ENCODE results near the gene BEGAIN. TPM values are rescaled to one million over a fixed set of nuclear protein-coding genes. Genes with fewer than 3 reads are reported as not detected.

Gene BEGAIN
- polyA plus RNA-seq, 2 donors: 0.28 to 0.88 TPM

DNA sequence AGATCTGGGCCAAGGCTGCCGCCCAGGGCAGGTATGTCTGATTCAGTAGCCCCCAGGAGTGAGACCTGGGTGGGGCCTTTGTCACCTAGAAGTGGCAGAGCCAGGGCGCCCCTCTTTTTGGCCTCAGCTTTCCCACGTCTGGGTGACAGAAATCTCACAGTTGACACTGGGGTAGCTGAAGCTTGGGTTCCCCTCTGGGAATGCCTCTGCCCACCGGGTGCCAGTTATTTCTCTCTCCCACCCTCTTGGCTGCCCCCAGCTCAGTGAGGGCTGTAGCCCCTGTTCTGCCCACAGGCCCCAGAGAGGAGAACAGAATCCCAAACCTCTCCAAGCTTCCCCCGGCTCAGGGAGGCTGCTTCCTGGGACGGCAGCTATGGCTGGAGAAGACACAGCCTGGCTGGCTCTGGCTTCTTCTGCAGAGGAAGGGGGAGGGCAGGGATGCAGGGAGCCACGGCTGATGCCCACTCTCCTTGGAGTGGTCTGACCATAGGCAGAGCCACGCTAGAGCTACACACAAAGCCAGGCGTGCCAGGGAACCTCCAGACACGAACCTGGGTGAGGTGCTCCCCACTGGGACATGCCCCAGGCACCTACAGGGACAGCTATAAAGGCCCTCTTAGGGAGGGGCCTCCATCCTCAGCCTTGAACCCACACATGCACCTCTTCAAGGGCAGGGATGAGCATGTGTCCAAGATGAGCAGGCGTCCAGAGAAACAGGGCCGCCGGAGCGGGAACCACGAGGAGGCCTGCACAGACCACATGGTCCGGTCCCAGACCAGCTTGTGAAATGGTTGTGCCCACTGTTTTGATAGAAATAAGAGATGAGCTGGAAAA lies 51.7 kb downstream of the BEGAIN start:
- Histone ChIP-seq H3K4me3 (ENCODE audit: low read depth in 1 of 2, low read length in 2 of 2) (no peak overlapping the region), H3K9me3 (ENCODE audit: control insufficient read depth in 2 of 2, insufficient read depth in 1 of 2, low read depth in 1 of 2, low read length in 1 of 2) (no peaks in the 10 kb centered on the region), H3K27me3 (ENCODE audit: control insufficient read depth in 1 of 2, insufficient read depth in 2 of 2, low read length in 2 of 2) (no peaks in the 10 kb centered on the region), H3K36me3 (ENCODE audit: control insufficient read depth in 2 of 2, insufficient read depth in 2 of 2, low read length in 1 of 2) (no peaks in the 10 kb centered on the region), H3K27ac (ENCODE audit: low read depth in 2 of 2, low read length in 1 of 2) (no peak overlapping the region), H3K4me1 (ENCODE audit: control insufficient read depth in 2 of 2, insufficient read depth in 2 of 2, low read length in 1 of 2) (peaks cover 0 to 10% of the 10 kb centered on the region in 2 donors)
- 84 to 87% methylated on average over 16 of the region's 16 CpGs for WGBS, 2 donors

DNA sequence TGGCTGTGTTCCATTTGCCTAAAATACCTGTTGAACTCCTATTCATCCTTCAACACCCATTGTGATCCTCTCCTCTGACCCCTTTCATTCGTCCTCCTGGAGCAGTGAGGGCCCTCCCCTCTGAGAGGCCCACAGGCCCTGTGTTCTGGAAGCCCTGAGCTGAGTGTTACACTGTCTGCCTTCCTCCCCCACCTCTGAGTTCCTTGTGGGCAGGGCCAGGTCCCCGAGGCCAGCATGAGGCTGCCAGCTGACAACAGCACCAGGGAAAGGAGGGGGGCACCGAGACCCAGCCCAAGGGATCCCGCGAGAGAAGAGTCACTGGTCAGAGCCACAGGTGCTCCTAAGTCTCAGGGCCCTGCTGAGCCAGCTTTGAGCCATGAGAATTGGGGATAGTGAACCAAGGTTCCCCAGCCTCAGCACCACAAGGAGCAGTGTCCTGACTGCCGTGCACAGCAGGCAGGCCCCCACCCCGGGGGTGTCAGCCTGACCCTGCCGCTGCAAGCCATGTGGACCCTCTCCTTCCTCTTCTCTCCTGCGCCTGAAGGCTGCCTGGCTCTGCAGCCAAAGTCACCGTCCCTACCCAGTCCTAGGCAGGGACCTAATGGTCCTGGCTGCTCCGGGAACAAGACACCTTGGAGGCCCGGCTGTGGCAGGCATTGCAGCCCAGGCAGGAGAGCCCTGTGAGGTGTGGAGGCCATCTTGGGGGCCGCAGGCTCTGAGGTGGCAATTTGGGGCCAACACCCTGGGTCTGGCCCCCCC lies 52.5 kb downstream of the BEGAIN start:
- H3K27ac ChIP-seq (ENCODE audit: low read depth in 2 of 2, low read length in 1 of 2): no peak overlapping the region
- 71 to 80% methylated on average over 13 of the region's 13 CpGs for WGBS, 2 donors
- H3K4me3 ChIP-seq (ENCODE audit: low read depth in 1 of 2, low read length in 2 of 2): no peak overlapping the region
- no peaks in the 10 kb centered on the region for H3K36me3 ChIP-seq (ENCODE audit: control insufficient read depth in 2 of 2, insufficient read depth in 2 of 2, low read length in 1 of 2)
- H3K4me1 ChIP-seq (ENCODE audit: control insufficient read depth in 2 of 2, insufficient read depth in 2 of 2, low read length in 1 of 2): peaks cover 0 to 10% of the 10 kb centered on the region in 2 donors
- no peaks in the 10 kb centered on the region for H3K27me3 ChIP-seq (ENCODE audit: control insufficient read depth in 1 of 2, insufficient read depth in 2 of 2, low read length in 2 of 2)
- H3K9me3 ChIP-seq (ENCODE audit: control insufficient read depth in 2 of 2, insufficient read depth in 1 of 2, low read depth in 1 of 2, low read length in 1 of 2): no peaks in the 10 kb centered on the region

DNA sequence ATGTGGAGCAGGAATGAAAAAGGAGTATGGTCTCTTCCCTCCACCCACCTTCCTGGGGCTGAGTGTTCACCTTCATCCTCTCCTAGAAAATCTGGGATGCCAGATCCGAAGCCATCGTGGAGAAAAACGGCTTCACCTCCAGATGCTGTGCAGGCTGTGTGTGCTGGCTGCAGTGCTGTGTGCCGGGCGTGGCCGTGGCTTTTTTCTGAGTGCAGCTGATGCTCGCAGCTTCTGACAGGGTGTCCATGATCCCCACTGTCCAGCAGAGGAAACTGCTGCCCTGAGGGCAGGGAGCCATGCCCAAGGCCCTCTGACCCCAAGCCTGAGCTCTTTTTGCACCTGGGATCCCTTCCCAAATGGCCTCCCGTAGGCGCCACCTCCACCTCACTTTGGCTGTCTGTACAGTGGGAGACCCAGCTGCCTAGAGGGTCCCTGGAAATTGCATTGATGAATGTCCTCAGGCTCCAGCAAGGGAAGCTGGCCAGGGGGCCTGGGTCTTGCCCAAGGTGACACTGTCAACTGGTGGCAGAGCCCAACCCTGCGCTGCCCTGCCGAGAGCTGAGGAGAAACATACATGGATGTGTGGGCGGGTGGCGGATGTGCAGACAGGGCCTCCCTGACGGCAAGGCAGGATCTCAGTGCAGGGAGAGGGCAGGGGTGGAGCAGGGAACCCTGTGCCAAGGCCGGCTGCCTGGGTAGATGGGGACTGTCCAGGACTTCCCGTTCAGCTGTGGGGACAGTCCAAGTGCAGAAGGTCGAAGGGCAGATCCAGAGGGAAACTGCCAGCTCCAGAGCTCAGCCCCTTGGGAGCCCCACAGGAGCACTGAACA lies 53.3 kb downstream of the BEGAIN start:
- H3K9me3 ChIP-seq (ENCODE audit: control insufficient read depth in 2 of 2, insufficient read depth in 1 of 2, low read depth in 1 of 2, low read length in 1 of 2): no peaks in the 10 kb centered on the region
- H3K36me3 ChIP-seq (ENCODE audit: control insufficient read depth in 2 of 2, insufficient read depth in 2 of 2, low read length in 1 of 2): peaks cover 0 to 5% of the 10 kb centered on the region in 2 donors
- H3K27ac ChIP-seq (ENCODE audit: low read depth in 2 of 2, low read length in 1 of 2): no peak overlapping the region
- WGBS, 2 donors: 40 to 50% methylated on average over 17 of the region's 17 CpGs
- H3K4me1 ChIP-seq (ENCODE audit: control insufficient read depth in 2 of 2, insufficient read depth in 2 of 2, low read length in 1 of 2): peaks cover 0 to 10% of the 10 kb centered on the region in 2 donors
- H3K27me3 ChIP-seq (ENCODE audit: control insufficient read depth in 1 of 2, insufficient read depth in 2 of 2, low read length in 2 of 2): no peaks in the 10 kb centered on the region
- H3K4me3 ChIP-seq (ENCODE audit: low read depth in 1 of 2, low read length in 2 of 2): no peak overlapping the region

GRCh38 chr14:100532906-100533655 lies 54.1 kb downstream of the BEGAIN start:
- WGBS, 2 donors: 52% methylated on average over 11 of the region's 11 CpGs
- Histone ChIP-seq H3K4me3 (ENCODE audit: low read depth in 1 of 2, low read length in 2 of 2) (no peak overlapping the region), H3K4me1 (ENCODE audit: control insufficient read depth in 2 of 2, insufficient read depth in 2 of 2, low read length in 1 of 2) (peaks cover 0 to 10% of the 10 kb centered on the region in 2 donors), H3K27me3 (ENCODE audit: control insufficient read depth in 1 of 2, insufficient read depth in 2 of 2, low read length in 2 of 2) (no peaks in the 10 kb centered on the region), H3K36me3 (ENCODE audit: control insufficient read depth in 2 of 2, insufficient read depth in 2 of 2, low read length in 1 of 2) (peaks cover 0 to 5% of the 10 kb centered on the region in 2 donors), H3K9me3 (ENCODE audit: control insufficient read depth in 2 of 2, insufficient read depth in 1 of 2, low read depth in 1 of 2, low read length in 1 of 2) (no peaks in the 10 kb centered on the region), H3K27ac (ENCODE audit: low read depth in 2 of 2, low read length in 1 of 2) (no peak overlapping the region)

DNA sequence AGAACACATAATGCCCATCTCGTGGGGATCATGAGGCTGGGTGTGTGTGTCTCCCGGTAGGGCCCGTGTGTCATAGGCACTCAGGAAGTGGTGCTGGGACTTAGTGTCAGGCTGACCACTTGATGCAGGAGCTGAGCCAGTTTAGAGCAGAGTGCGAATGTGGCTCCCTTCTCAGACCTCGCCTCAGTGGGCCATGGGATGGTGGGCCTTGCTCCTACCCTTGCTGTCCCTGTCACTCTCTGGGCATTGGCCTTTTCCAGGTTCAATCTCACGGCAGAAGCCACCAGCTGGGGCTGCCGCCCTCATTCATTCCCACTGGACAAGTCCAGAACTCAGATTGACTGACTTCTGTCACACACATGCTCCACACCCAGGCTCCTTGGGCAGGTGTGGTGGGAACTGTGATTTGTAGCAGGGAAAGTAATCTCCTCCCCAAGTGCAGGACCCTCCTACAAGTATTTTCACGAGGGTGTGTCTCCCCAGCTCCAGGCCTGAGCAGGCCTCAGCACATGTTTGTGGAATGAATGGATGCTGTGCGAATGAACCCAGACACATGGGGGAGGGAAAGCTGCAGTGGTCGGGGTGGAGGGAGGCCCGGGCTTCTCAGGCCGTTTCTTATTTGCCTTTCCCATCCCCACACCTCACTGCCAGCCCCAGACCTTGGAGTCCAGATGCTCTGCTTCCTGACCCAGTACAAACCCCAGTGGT lies 54.9 kb downstream of the BEGAIN start:
- WGBS, 2 donors: 67 to 70% methylated on average over 12 of the region's 12 CpGs
- Histone ChIP-seq H3K27ac (ENCODE audit: low read depth in 2 of 2, low read length in 1 of 2) (no peak overlapping the region), H3K4me3 (ENCODE audit: low read depth in 1 of 2, low read length in 2 of 2) (no peak overlapping the region), H3K36me3 (ENCODE audit: control insufficient read depth in 2 of 2, insufficient read depth in 2 of 2, low read length in 1 of 2) (peaks cover 0 to 5% of the 10 kb centered on the region in 2 donors), H3K27me3 (ENCODE audit: control insufficient read depth in 1 of 2, insufficient read depth in 2 of 2, low read length in 2 of 2) (no peaks in the 10 kb centered on the region), H3K9me3 (ENCODE audit: control insufficient read depth in 2 of 2, insufficient read depth in 1 of 2, low read depth in 1 of 2, low read length in 1 of 2) (no peaks in the 10 kb centered on the region), H3K4me1 (ENCODE audit: control insufficient read depth in 2 of 2, insufficient read depth in 2 of 2, low read length in 1 of 2) (peaks cover 0 to 10% of the 10 kb centered on the region in 2 donors)

GRCh38 chr14:100531152-100532121 lies 55.8 kb downstream of the BEGAIN start:
- Histone ChIP-seq H3K27ac (ENCODE audit: low read depth in 2 of 2, low read length in 1 of 2) (no peak overlapping the region), H3K4me1 (ENCODE audit: control insufficient read depth in 2 of 2, insufficient read depth in 2 of 2, low read length in 1 of 2) (peaks cover 0 to 10% of the 10 kb centered on the region in 2 donors), H3K4me3 (ENCODE audit: low read depth in 1 of 2, low read length in 2 of 2) (no peak overlapping the region), H3K36me3 (ENCODE audit: control insufficient read depth in 2 of 2, insufficient read depth in 2 of 2, low read length in 1 of 2) (peaks cover 0 to 13% of the 10 kb centered on the region in 2 donors), H3K27me3 (ENCODE audit: control insufficient read depth in 1 of 2, insufficient read depth in 2 of 2, low read length in 2 of 2) (no peaks in the 10 kb centered on the region), H3K9me3 (ENCODE audit: control insufficient read depth in 2 of 2, insufficient read depth in 1 of 2, low read depth in 1 of 2, low read length in 1 of 2) (peaks cover 0 to 3% of the 10 kb centered on the region in 2 donors)
- 88 to 93% methylated on average over 16 of the region's 16 CpGs for WGBS, 2 donors

GRCh38 chr14:100530270-100531072 lies 56.7 kb downstream of the BEGAIN start:
- Histone ChIP-seq H3K9me3 (ENCODE audit: control insufficient read depth in 2 of 2, insufficient read depth in 1 of 2, low read depth in 1 of 2, low read length in 1 of 2) (peaks cover 0 to 3% of the 10 kb centered on the region in 2 donors), H3K4me3 (ENCODE audit: low read depth in 1 of 2, low read length in 2 of 2) (no peak overlapping the region), H3K4me1 (ENCODE audit: control insufficient read depth in 2 of 2, insufficient read depth in 2 of 2, low read length in 1 of 2) (peaks cover 0 to 10% of the 10 kb centered on the region in 2 donors), H3K27ac (ENCODE audit: low read depth in 2 of 2, low read length in 1 of 2) (no peak overlapping the region), H3K36me3 (ENCODE audit: control insufficient read depth in 2 of 2, insufficient read depth in 2 of 2, low read length in 1 of 2) (peaks cover 0 to 18% of the 10 kb centered on the region in 2 donors), H3K27me3 (ENCODE audit: control insufficient read depth in 1 of 2, insufficient read depth in 2 of 2, low read length in 2 of 2) (no peaks in the 10 kb centered on the region)
- 94 to 95% methylated on average over 13 of the region's 13 CpGs for WGBS, 2 donors
